Measurements from ENCODE around the gene PLLP. TPM values are rescaled to one million over a fixed set of nuclear protein-coding genes. Genes with fewer than 3 reads are reported as not detected.

The PLLP gene
- total and polyA plus RNA-seq, 9 of the 15 experiments (the other 6 are each of a cell fraction or from before 2014, with no cell fraction given): 0.09 to 0.96 (median 0.27) TPM

DNA sequence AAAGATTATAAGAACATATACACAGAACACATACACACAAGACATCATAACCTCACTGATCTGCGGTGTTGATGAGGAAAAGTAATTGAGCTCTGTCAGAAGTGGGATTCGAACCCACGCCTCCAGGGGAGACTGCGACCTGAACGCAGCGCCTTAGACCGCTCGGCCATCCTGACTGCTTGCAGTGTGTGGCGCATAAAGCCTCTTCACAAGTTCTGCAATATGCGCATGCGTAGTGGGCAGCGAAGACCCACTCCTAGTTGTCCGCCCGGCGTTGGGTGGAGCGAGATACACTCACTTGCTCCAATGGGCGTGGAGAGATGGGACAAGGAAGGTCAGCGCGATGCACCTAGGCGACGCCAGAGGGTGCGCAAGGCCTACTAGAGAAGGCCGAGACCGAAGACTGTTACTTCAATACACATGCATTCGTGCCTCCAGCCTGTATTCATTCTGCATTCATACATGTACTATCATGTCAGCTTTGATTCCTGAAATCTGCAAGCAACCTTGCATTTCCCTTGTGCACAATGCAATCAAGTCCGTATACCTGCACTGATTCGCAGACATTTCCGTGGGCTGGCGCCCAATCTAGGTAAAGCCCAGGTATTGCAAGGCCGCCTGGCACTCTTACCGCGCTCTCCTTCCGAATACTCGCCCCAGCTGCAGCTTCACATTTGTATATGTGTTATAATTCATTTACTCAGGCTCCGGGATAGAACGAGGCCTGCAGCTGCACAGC, 16.1 kb upstream of the PLLP start (continued):
- TF ChIP-seq MED1 (CRISPR knock-in tag; IDR thresholded peaks at IDR 0.05; ENCODE audit: borderline replicate concordance) (no peak), TAF1 (IDR thresholded peaks at IDR 0.05; ENCODE audit: control insufficient read depth, extremely low read depth, insufficient read depth, low read length, severe bottlenecking) (no peak), EP300 (IDR thresholded peaks at IDR 0.05; ENCODE audit: low read length) (peak; percentile 59), RBM39 (optimal IDR thresholded peaks at IDR 0.05; ENCODE audit: low read depth, low read length) (no peak), MEIS2 (IDR thresholded peaks at IDR 0.05; ENCODE audit: partially characterized antibody) (peak; percentile 85), ZNF699 (CRISPR knock-in tag; IDR thresholded peaks at IDR 0.05; ENCODE audit: insufficient replicate concordance) (no peak), ZC3H4 (CRISPR knock-in tag; IDR thresholded peaks at IDR 0.05; ENCODE audit: borderline replicate concordance) (no peak), TAF15 (IDR thresholded peaks at IDR 0.05; ENCODE audit: low read depth, low read length) (no peak), NCOA2 (IDR thresholded peaks at IDR 0.05; ENCODE audit: partially characterized antibody in 2 of 2) (no peak), TCFL5 (CRISPR knock-in tag; conservative IDR thresholded peaks at IDR 0.05) (no peak), MAFK (IDR thresholded peaks at IDR 0.05; ENCODE audit: low read length) (peak; percentile 52; the same call in 1 of the 2 replicates), ZNF561 (CRISPR knock-in tag; conservative IDR thresholded peaks at IDR 0.05) (no peak), RFX7 (CRISPR knock-in tag; IDR thresholded peaks at IDR 0.05) (no peak), BCL6 (CRISPR knock-in tag; IDR thresholded peaks at IDR 0.05) (no peak), TAF9B (IDR thresholded peaks at IDR 0.05; ENCODE audit: partially characterized antibody) (no peak), KDM4B (IDR thresholded peaks at IDR 0.05; ENCODE audit: borderline replicate concordance in 2 of 2, low read depth in 1 of 2) (no peak; a peak in 1 of 4 replicates)
- TF ChIP-seq, protein P1, sequence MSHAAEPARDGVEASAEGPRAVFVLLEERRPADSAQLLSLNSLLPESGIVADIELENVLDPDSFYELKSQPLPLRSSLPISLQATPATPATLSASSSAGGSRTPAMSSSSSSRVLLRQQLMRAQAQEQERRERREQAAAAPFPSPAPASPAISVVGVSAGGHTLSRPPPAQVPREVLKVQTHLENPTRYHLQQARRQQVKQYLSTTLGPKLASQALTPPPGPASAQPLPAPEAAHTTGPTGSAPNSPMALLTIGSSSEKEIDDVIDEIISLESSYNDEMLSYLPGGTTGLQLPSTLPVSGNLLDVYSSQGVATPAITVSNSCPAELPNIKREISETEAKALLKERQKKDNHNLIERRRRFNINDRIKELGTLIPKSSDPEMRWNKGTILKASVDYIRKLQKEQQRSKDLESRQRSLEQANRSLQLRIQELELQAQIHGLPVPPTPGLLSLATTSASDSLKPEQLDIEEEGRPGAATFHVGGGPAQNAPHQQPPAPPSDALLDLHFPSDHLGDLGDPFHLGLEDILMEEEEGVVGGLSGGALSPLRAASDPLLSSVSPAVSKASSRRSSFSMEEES (CRISPR knock-in tag; IDR thresholded peaks at IDR 0.05): no peak
- TF ChIP-seq, protein P2, sequence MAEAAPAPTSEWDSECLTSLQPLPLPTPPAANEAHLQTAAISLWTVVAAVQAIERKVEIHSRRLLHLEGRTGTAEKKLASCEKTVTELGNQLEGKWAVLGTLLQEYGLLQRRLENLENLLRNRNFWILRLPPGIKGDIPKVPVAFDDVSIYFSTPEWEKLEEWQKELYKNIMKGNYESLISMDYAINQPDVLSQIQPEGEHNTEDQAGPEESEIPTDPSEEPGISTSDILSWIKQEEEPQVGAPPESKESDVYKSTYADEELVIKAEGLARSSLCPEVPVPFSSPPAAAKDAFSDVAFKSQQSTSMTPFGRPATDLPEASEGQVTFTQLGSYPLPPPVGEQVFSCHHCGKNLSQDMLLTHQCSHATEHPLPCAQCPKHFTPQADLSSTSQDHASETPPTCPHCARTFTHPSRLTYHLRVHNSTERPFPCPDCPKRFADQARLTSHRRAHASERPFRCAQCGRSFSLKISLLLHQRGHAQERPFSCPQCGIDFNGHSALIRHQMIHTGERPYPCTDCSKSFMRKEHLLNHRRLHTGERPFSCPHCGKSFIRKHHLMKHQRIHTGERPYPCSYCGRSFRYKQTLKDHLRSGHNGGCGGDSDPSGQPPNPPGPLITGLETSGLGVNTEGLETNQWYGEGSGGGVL (CRISPR knock-in tag; IDR thresholded peaks at IDR 0.05): no peak
- TF ChIP-seq, protein P3, sequence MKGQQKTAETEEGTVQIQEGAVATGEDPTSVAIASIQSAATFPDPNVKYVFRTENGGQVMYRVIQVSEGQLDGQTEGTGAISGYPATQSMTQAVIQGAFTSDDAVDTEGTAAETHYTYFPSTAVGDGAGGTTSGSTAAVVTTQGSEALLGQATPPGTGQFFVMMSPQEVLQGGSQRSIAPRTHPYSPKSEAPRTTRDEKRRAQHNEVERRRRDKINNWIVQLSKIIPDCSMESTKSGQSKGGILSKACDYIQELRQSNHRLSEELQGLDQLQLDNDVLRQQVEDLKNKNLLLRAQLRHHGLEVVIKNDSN (CRISPR knock-in tag; IDR thresholded peaks at IDR 0.05): no peak
- TF ChIP-seq, protein P4, sequence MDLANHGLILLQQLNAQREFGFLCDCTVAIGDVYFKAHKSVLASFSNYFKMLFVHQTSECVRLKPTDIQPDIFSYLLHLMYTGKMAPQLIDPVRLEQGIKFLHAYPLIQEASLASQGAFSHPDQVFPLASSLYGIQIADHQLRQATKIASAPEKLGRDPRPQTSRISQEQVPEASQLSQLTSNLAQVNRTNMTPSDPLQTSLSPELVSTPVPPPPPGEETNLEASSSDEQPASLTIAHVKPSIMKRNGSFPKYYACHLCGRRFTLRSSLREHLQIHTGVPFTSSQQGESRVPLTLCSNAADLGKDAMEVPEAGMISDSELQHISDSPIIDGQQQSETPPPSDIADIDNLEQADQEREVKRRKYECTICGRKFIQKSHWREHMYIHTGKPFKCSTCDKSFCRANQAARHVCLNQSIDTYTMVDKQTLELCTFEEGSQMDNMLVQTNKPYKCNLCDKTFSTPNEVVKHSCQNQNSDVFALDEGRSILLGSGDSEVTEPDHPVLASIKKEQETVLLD (IDR thresholded peaks at IDR 0.05): peak; percentile 97
- TF ChIP-seq, protein P5, sequence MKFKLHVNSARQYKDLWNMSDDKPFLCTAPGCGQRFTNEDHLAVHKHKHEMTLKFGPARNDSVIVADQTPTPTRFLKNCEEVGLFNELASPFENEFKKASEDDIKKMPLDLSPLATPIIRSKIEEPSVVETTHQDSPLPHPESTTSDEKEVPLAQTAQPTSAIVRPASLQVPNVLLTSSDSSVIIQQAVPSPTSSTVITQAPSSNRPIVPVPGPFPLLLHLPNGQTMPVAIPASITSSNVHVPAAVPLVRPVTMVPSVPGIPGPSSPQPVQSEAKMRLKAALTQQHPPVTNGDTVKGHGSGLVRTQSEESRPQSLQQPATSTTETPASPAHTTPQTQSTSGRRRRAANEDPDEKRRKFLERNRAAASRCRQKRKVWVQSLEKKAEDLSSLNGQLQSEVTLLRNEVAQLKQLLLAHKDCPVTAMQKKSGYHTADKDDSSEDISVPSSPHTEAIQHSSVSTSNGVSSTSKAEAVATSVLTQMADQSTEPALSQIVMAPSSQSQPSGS (CRISPR knock-in tag; IDR thresholded peaks at IDR 0.05): no peak

Data from K562 (cell line).